GM18858 (cell line): ENCODE results near the gene NFIC.
"Not testable (repeated sequence)": the region's sequence is repeated elsewhere in the genome, so short reads cannot be mapped to it uniquely, and the experiment has no call there.

Experiments used
- ATAC-seq: cut with Tn5 transposase; IDR thresholded peaks from one replicate; pipeline ENCODE4 v1.9.1; 2021; ENCODE audit not compliant: unreplicated experiment

Gene NFIC

GRCh38 chr19:3336680-3337523 lies 29.5 kb upstream of the NFIC start:
- no peak for ATAC-seq

- ATAC-seq: no peak
These were observed 27.7 kb upstream of the NFIC start for GRCh38 chr19:3338541-3339181.

DNA sequence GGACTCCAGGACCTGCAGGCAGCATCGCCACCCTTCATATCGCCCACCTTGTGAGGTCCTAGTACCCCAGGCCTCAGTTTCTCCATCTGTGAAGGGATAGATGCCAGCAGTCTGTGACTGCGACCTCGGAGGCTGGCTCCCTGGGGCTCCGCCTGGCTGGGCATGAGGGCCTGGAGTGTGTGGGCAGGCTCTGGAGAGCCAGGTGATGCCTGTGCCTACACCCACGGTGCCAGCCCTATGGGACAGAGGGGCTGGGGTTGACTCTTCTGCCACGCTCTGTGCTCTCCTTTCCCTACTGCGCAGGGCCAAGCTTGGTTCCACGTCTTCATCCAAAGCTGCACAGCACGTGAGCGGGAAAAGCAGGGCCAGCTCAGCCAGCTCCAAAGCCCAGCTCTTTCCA lies 26.0 kb upstream of the NFIC start:
- no peak for ATAC-seq

DNA sequence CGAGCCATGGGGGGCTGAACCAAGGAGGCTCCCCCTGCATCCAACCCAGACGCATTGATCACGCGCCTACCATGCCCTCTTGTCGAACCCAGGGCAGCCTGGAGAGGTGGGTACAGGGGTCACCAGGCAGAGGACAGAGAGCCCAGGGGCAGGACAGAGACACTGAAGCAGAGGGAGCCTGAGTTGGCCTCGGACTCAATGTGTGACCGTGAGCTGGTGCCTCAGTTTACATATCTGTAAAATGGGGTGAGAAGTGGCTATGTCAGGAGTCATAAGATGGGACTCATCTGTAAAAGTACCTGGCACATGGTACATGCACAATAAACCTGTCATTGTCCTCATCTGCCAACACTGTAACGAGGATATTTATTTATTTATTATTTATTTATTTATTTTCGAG lies 24.1 kb upstream of the NFIC start:
- no peak for ATAC-seq

DNA sequence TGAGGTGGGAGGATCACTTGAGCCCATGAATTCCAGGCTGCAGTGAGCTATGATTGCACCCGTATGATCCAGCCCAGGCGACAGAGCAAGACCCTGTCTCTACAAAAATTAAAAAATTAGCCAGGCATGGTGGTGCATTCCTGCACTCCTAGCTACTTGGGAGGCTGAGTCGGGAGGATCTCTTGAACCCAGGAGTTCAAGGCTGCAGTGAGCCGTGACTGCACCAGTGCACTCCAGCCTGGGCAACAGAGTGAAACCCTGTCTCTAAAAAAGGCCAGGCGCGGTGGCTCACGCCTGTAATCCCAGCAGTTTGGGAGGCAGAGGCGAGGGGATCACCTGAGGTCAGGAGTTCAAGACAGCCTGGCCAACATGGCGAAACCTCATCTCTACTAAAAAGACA lies 23.4 kb upstream of the NFIC start:
- ATAC-seq: not testable (repeated sequence)

DNA sequence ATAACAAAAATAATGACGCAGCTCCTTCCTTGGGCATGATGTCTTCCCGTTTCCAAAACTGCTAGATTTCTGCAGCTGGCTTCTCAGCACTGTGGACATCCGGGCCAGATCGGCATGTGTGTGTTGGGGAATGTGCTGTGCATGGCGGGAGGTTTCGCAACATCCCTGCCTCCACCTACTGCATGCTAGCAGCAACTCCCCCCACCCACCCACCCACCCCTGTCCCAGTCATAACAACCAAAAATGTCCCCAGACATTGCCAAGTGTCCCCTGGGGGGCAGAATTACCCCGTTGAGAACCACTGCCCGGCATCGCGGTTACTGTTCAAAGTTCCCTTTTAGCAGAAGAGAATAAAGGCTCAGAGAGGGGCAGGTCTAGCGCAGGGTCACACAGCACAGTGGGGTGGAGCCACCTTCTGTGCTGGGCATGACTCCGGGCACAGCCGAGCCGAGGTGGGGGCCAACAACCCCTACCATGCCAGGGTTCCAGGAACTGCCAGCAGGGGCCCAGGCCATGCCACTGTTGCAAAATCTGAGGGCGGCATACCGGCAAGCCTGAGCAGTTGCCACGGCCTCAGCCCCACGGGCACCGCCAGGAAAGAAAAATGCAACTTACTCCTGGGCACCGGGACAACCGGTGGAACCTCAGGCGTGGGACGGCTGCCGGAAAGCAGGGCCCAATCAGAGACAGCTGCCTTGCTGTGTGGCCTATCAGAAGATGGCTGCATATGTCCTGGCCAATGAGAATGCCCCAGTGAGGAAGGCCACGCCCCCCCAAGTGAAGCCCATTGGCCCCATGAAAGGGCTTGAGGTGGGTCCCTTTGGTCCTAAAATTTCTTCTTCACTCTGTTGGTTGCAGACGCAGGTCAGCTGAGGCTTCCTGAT lies 22.5 kb upstream of the NFIC start:
- no peak for ATAC-seq

- no peak for ATAC-seq
These were observed 21.5 kb upstream of the NFIC start for GRCh38 chr19:3344608-3345598.

- no peak for ATAC-seq
These were observed 20.4 kb upstream of the NFIC start for GRCh38 chr19:3345850-3346460.

DNA sequence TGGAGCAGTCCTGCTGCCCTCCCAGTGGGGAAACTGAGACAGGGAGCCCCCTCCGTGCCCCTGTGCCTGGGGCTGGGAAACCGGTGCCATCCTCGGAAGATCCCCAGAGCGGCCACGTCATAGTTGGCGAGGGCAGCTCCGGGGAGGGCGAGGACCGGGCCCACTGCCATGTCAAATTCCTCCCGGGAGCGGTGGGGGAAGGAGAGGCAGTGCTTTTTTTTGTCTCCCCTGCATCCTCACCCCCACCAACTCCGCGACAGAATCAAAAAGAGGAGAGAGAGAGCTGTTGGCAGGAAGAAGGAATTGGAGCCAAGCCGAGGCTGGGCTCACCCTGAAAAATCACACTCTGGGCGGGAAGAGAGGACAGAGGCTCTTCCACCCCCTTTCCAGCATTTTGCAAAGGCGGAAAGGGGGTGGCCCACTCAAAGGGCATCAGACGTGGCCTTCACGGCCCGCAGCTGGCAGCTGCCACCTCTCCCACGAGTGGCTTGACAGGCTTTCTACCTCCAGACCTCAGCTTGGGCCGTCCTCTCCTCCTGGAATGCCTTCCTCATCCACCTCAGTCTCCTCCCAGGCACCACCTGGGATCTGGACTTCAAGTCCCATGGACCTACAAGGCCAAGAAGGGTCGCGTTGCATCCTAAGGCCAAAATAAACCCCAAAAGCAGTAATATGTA lies 19.6 kb upstream of the NFIC start:
- ATAC-seq: no peak

DNA sequence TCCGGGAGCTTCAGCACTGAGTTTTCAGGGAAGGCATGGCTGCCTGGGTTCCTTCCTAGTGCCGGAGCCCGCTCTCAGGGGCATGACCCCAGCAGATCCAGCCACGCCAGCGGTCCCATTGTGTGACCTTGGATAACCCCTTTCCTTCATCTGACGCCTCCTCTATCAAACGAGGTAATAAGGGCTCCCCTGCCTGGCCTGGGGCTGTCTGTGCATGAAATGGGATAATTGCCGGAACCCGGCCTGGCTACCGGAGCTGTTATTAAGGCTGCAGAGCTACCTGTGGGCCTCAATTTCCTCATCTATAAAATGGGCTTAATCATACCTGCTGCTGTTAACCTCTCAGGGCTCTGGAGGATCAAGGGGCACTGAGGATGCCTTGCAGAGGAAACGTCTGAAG lies 18.3 kb upstream of the NFIC start:
- ATAC-seq: no peak

DNA sequence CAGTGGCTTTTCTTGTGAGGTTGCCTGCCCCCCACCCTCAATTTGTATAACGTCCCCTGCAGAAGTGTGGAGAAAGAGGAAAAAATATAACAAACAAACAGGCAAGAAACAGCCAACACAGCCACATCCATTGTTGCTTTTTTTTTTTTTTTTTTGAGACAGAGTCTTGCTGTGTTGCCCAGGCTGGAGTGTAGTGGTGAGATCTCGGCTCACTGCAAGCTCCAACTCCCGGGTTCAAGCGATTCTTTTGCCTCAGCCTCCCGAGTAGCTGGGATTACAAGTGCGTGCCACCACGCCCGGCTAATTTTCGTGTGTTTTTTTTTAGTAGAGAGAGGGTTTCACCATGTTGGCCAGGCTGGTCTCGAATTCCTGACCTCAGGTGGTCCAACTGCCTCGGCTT lies 17.9 kb upstream of the NFIC start:
- not testable (repeated sequence) for ATAC-seq

DNA sequence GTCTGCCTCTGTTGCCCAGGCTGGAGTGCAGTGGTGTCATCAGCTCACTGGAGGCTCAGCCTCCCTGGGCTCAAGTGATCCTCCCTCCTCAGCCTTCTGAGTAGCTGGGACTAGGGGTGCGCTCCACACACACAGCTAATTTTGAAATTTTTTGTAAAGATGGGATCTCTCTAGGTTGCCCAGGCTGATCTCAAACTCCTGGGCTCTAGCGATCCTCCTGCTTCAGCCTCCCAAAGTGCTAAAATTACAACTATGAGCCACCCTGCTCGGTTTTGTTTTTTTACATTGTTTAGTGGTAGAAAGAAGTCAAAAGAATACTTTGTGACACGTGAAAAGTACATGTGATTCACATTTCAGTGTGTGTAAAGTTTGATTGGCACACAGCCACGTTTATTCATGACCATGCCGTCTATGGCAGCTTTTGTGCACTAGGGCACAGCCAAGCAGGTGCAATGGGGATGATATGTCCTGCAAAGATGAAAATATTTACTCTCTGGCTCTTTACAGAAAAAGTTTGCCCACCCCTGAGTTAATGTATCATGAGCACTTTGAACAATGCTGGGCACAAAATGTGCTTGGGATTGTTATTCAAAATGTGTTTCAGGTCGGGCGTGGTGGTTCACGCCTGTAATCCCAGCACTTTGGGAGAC lies 16.2 kb upstream of the NFIC start:
- no peak for ATAC-seq

- ATAC-seq: no peak
These were observed 14.5 kb upstream of the NFIC start for GRCh38 chr19:3351702-3352447.

GRCh38 chr19:3353493-3353892 lies 12.9 kb upstream of the NFIC start:
- ATAC-seq: no peak

- no peak for ATAC-seq
These were observed 9.6 kb upstream of the NFIC start for GRCh38 chr19:3356805-3357204.

DNA sequence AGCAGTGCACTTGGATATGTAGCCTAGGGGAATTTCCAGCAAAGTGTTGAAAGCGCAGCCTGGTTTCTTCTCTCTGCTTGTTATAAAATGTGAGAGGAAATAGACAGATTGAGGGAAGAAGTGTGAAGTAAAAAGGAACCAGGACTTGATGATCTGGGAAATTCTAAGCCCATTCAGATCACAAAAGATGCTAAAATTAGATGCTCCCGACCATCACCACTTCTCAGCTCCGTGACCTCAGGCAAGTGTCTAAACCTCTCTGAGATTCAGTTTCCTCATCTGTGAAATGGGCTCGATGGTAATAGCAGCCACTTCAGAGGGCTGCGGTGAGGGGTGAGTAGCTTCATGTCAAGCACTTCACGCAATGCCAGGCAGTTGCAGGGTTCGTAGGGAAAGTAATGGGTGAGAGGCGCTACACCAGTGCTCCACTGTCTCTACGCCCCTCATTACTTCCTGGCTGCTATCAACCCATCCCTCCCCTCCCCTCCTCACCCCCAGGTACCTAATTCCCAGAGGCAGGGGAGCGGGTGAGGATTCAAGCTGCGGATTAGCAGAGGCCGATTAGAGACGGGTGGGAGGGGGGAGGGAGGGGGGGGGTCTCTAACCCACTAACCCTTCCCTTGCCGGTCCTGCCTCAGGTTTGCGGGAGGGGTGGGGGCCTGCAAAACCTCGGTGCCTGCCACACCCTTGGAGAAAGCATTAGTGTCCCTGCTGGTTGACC lies 9.0 kb upstream of the NFIC start:
- ATAC-seq: no peak

- no peak for ATAC-seq
These were observed 8.2 kb upstream of the NFIC start for GRCh38 chr19:3357992-3358688.
